ENCODE results near the gene ZCCHC7.

Gene ZCCHC7

DNA sequence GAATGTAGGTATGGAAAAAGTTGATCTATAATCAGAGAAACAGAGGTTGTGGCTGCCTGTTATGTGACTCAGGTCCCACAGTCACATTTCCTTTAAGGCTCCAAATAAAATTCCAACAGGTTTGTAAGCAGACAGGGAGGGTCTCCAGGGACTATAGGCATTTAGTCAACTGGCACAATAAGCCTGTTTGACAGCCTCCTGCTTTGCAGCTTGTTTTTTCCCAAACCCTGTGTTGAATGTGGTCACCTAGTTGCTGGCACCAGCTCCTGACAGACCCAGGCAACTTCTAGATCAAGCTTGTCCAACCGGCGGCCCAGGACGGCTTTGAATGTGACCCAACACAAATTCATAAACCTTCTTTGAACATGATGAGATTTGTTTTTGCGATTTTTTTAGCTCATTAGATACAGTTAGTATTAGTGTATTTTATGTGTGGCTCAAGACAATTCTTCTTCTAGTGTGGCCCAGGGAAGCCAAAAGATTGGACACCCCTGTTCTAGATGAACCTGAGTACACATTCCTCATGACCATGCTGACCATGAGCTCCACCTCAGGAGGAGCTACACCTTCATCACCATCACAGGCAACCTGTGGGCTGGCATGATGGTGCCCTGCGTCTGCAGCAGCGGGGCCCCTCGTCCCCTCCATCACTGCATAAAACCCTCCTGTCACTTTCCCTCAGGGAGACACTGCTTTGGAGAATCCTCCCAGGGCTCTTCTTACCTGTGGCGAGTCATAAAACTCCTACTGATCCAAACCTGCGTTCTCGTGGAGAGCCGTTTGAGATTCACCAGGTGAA is 286.4 kb downstream of the ZCCHC7 start:
- no peak for DNase-seq (ENCODE audit: low spot score)

DNA sequence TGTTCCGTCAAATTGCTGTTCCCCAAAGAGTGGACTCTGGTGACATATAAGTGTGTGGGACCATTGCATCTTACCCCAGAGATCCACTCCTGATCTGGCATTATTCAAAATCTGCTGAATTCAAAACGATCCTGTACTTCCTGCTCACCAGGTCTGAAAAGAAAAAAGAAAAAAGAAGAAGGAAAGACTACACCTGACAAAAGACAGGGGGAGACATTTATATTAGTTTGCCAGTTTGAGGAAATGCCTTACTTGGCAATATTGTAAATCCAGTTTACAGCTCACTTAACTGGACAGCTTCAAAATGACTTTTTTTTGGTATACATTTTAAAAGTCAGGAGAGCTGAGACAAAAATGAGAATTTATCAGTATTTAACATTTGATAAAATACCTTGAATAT is 287.1 kb downstream of the ZCCHC7 start:
- DNase-seq (ENCODE audit: low spot score) = no peak
